Prostate gland (tissue), 2 donors: ENCODE data around the gene LOXHD1.

Experiments
- CTCF ChIP-seq, 4 experiments: fragments of 200-600 bp in 2 of 4; fragments of 450-650 bp in 2 of 4; sonication (generic) in 2 of 4; IDR thresholded peaks; 1 replicate in 3 of 4; 2 replicates in 1 of 4; pipeline ENCODE4 v1.5.1; 2016 to 2019; ENCODE audit warnings: antibody characterized with exemption in 4 of 4, mild to moderate bottlenecking in 2 of 4, moderate library complexity in 2 of 4
- POLR2A ChIP-seq: fragments of 450-650 bp; IDR thresholded peaks from one replicate; pipeline ENCODE4 v1.6.1; 2016; ENCODE audit warnings: antibody characterized with exemption, mild to moderate bottlenecking
- POLR2AphosphoS5 ChIP-seq: sonication (generic); formaldehyde crosslinking; IDR thresholded peaks from one replicate; pipeline ENCODE4 v1.6.1; 2017; ENCODE audit warnings: antibody characterized with exemption

GRCh38 chr18:46571756-46572155, 85.3 kb downstream of the LOXHD1 start:
- TF ChIP-seq CTCF (IDR thresholded peaks at IDR 0.05) (no peak), POLR2A (no peak), POLR2AphosphoS5 (no peak)
